Stimulated activated effector memory CD8-positive, alpha-beta T cell treated with anti-CD3 and anti-CD28 coated beads, Interleukin-12 subunit alpha, Interleukin-12 subunit beta, amount 100 ng/mL, for 72 hours (primary cell): ENCODE data around the gene SEMA6A.
A peak's percentile ranks its signal among the peaks of the same experiment; 100 is the strongest.

Source experiments
- ATAC-seq: fragments of 150-1000 bp; cut with Tn5 transposase; 2 replicates; pipeline ENCODE4 v1.10.0; 2021
- DNase-seq, 2 donors: peaks; one replicate each; pipeline ENCODE4 v3.0.0; 2021 to 2022; ENCODE audit warnings: low spot score in 2 of 2
- H3K27ac Mint-ChIP-seq: one replicate; pipeline ENCODE4 v1.8.0; 2022; ENCODE audit warnings: mild to moderate bottlenecking, mixed read lengths
- H3K36me3 Mint-ChIP-seq: one replicate; pipeline ENCODE4 v1.8.0; 2022; ENCODE audit warnings: mild to moderate bottlenecking, mixed read lengths
- H3K4me1 Mint-ChIP-seq: one replicate; pipeline ENCODE4 v1.8.0; 2022; ENCODE audit warnings: mixed read lengths
- H3K4me3 Mint-ChIP-seq: one replicate; pipeline ENCODE4 v1.8.0; 2022; ENCODE audit warnings: mild to moderate bottlenecking, mixed read lengths
- H3K9me3 Mint-ChIP-seq: one replicate; pipeline ENCODE4 v1.8.0; 2022; ENCODE audit warnings: mixed read lengths

Gene SEMA6A

GRCh38 chr5:116574367-116575325, at the start of gene SEMA6A:
Gene SEMA6A (minus strand): TSS chr5:116574823. CDS start chr5:116504944, 69,879 bp downstream.
- DNase-seq (peak; percentile 25 to 77), ATAC-seq (peak; percentile 71)
- no peak within 1 kb of the TSS for H3K27ac Mint-ChIP-seq
- H3K36me3 Mint-ChIP-seq = no peaks in the 10 kb centered on the region
- H3K9me3 Mint-ChIP-seq = no peaks in the 10 kb centered on the region
- H3K4me1 Mint-ChIP-seq = peaks cover 29% of the 10 kb centered on the region
- peak within 1 kb of the TSS; percentile 59 for H3K4me3 Mint-ChIP-seq

GRCh38 chr5:116622375-116623050, 47.9 kb upstream of the SEMA6A start:
- Mint-ChIP-seq H3K36me3 (no peaks in the 10 kb centered on the region), H3K4me1 (no peaks in the 10 kb centered on the region), H3K27ac (no peak overlapping the region), H3K9me3 (peaks cover 3% of the 10 kb centered on the region), H3K4me3 (no peak overlapping the region)
- DNase-seq (no peak), ATAC-seq (no peak)

DNA sequence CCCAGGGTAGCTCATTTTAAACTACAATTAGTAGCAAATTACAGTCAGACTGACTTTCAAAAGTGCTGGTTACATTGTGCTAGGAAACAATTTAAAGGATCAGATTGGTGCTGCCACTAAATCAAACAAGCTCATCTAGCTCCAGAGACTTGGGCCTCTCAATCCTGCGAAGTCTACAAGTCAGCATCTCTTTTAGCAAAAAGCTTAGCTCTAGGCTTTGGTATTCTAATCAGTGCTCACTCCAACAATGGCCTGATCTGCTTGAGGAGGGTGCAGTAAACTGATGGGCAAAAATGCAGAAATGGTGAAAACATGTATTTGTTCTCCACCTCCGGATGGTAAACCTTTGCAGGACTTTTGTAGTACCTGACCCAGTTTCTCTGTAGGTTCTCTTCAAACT, 47.0 kb upstream of the SEMA6A start:
- ATAC-seq = no peak
- no peak for DNase-seq
- H3K27ac Mint-ChIP-seq = no peak overlapping the region
- H3K9me3 Mint-ChIP-seq = peaks cover 3% of the 10 kb centered on the region
- no peaks in the 10 kb centered on the region for H3K4me1 Mint-ChIP-seq
- H3K4me3 Mint-ChIP-seq = no peak overlapping the region
- no peaks in the 10 kb centered on the region for H3K36me3 Mint-ChIP-seq

DNA sequence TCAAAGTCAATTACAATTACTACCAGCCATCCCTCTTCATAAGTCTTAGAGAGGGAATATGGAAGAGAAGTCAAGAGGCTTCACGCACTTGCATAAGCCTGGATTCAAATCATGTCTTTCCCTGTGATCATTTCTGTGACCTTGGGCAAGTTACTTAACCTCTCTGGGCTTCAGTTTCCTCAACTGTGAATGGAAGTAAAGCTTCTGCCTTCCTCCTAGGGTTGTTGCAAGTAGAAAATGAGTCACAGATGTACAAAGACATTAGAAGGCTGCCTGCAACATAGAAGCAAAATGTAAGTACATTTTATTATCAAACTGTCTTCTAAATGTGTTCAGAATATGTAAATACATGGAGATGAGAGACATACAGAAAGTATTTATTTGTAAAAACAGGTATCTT, 42.3 kb upstream of the SEMA6A start:
- DNase-seq (no peak), ATAC-seq (no peak)
- Mint-ChIP-seq H3K36me3 (no peaks in the 10 kb centered on the region), H3K4me1 (no peaks in the 10 kb centered on the region), H3K9me3 (peaks cover 3% of the 10 kb centered on the region), H3K27ac (no peak overlapping the region), H3K4me3 (no peak overlapping the region)

- no peak for ATAC-seq
- H3K4me1 Mint-ChIP-seq = no peaks in the 10 kb centered on the region
- no peaks in the 10 kb centered on the region for H3K36me3 Mint-ChIP-seq
- H3K27ac Mint-ChIP-seq = no peak overlapping the region
- no peaks in the 10 kb centered on the region for H3K9me3 Mint-ChIP-seq
- no peak overlapping the region for H3K4me3 Mint-ChIP-seq
- DNase-seq = no peak
These were observed 39.9 kb upstream of the SEMA6A start for GRCh38 chr5:116614603-116614920.

- H3K27ac Mint-ChIP-seq = no peak overlapping the region
- ATAC-seq = no peak
- no peaks in the 10 kb centered on the region for H3K4me1 Mint-ChIP-seq
- no peak for DNase-seq
- H3K36me3 Mint-ChIP-seq = no peaks in the 10 kb centered on the region
- no peak overlapping the region for H3K4me3 Mint-ChIP-seq
- H3K9me3 Mint-ChIP-seq = no peaks in the 10 kb centered on the region
These were observed 38.8 kb upstream of the SEMA6A start for GRCh38 chr5:116613445-116613844.

DNA sequence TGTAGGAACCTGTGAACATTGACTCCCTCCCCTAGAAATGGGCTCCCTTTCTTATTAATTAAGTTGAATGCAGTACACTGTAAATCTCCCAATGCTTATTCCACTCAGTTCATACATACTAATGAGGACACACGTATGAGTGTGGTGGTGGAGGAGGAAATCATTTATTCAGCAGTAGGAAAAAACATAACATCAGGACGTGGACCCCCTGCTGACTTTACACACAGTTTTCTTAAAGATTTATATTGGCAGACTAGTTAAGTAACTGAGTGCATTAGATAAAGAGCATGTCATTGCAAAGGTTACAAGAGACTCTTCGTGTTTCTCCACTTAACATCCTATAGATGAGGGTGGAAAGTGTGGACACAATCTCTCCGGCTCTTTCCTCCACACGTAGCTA, 37.8 kb upstream of the SEMA6A start:
- Mint-ChIP-seq H3K36me3 (no peaks in the 10 kb centered on the region), H3K9me3 (no peaks in the 10 kb centered on the region), H3K27ac (no peak overlapping the region), H3K4me1 (no peaks in the 10 kb centered on the region), H3K4me3 (no peak overlapping the region)
- ATAC-seq = no peak
- DNase-seq = no peak

DNA sequence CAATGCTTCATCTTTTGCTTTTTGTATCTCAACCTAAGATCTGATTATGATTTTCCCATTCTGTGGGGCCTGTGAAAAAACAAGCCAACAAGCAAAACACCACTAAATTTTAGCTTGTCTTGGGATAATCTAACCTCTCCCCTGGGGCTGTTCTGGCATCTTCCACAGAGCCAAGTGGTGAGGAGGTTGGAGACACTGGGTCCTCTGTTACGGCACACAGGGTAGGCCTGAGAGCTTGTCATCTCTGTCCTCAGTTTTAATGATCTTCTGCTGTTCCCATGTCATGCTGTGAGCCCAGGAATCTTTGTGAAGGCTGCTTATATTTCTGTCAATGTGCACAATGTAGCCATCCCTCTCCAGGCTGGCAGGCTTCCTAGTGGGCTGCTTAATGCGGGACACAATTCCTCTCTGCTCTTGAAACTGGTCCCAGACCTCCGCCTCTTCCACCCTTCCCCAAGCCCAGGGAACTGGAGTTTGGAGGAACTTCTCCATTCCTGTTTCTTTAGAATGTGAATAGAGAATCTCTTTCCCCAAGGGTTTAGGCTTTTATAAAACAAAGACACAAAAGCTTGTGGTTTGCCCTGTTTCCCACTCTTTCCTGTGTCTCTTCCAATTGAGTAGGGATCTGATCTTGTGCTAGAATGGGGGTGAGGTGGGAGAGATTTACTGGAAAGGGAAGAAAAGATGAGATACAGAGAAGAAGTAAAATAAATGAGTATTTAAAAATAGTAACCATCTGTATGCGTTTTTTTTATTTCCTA, 30.9 kb upstream of the SEMA6A start:
- no peak overlapping the region for H3K4me3 Mint-ChIP-seq
- DNase-seq (no peak), ATAC-seq (no peak)
- no peaks in the 10 kb centered on the region for H3K36me3 Mint-ChIP-seq
- H3K4me1 Mint-ChIP-seq = no peaks in the 10 kb centered on the region
- H3K9me3 Mint-ChIP-seq = no peaks in the 10 kb centered on the region
- no peak overlapping the region for H3K27ac Mint-ChIP-seq

- DNase-seq (no peak), ATAC-seq (no peak)
- Mint-ChIP-seq H3K36me3 (no peaks in the 10 kb centered on the region), H3K4me3 (no peak overlapping the region), H3K4me1 (no peaks in the 10 kb centered on the region), H3K9me3 (no peaks in the 10 kb centered on the region), H3K27ac (no peak overlapping the region)
These were observed 30.2 kb upstream of the SEMA6A start for GRCh38 chr5:116604805-116605204.

DNA sequence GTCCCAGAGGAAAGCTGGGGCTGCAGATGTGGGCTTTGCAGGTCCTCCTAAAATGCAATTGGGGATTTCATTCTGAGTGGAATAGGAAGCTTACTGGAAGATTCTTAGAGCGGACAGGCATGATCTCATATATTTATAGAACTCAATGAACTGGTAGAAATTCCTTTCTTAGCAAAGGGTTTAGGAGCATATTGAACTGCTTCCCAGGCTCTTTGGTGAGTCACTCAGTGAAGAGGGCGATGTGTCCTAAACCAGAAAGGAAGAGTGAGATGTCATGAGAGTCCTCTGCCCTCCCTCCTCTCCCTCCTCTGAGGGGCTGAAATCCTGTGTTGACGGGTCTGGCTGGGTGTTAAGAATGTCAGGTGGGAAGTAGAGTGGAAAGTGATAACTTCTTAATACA, 26.3 kb upstream of the SEMA6A start:
- Mint-ChIP-seq H3K4me1 (no peaks in the 10 kb centered on the region), H3K36me3 (no peaks in the 10 kb centered on the region), H3K27ac (no peak overlapping the region), H3K4me3 (no peak overlapping the region), H3K9me3 (no peaks in the 10 kb centered on the region)
- DNase-seq (no peak), ATAC-seq (no peak)

GRCh38 chr5:116598911-116599310, 24.3 kb upstream of the SEMA6A start:
- Mint-ChIP-seq H3K4me1 (no peaks in the 10 kb centered on the region), H3K4me3 (no peak overlapping the region), H3K9me3 (no peaks in the 10 kb centered on the region), H3K27ac (no peak overlapping the region), H3K36me3 (no peaks in the 10 kb centered on the region)
- ATAC-seq (no peak), DNase-seq (no peak)

- Mint-ChIP-seq H3K4me1 (no peaks in the 10 kb centered on the region), H3K9me3 (peaks cover 2% of the 10 kb centered on the region), H3K36me3 (no peaks in the 10 kb centered on the region), H3K4me3 (no peak overlapping the region), H3K27ac (no peak overlapping the region)
- DNase-seq (no peak), ATAC-seq (no peak)
These were observed 20.9 kb upstream of the SEMA6A start for GRCh38 chr5:116595498-116595897.

DNA sequence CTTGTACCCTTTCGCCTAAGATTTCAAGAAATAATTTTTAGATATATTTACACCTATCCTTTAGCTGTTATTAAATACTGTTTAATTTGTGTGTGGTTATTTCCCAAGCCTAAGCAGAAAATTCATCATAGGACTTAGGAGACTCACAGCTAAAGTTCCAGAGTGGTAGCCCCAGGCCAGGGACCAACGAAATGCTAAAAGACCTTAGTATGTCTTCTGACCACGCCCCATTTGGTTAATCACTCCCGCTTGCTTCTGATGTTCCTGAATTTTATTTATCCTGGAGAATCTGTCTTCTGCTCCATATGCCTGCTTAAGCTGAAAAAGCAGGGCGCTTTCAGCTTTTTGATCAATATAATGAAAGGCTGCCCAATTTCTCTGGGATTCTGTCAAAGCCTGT, 18.7 kb upstream of the SEMA6A start:
- no peak overlapping the region for H3K4me3 Mint-ChIP-seq
- H3K36me3 Mint-ChIP-seq = no peaks in the 10 kb centered on the region
- DNase-seq (no peak), ATAC-seq (no peak)
- H3K27ac Mint-ChIP-seq = no peak overlapping the region
- H3K9me3 Mint-ChIP-seq = peaks cover 2% of the 10 kb centered on the region
- no peaks in the 10 kb centered on the region for H3K4me1 Mint-ChIP-seq

DNA sequence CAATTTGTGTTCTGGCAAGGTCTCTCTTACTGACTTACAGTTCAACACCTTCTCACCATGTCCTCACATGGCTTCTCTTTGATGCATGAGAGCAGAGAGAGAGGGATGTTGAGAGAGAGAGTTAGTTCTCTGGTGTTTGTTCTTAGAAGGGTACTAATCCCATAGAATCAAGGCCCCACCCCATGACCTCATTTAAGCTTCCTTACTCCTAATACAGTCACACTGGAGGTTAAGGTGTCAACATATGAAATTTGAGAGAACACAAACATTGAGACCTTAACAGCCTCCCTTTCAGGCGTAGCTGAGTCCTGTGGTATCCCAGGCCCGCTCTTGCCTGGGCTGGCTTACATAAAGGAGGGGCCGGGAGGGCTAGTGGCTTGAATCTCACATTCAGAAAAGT, 10.6 kb upstream of the SEMA6A start:
- H3K27ac Mint-ChIP-seq = no peak overlapping the region
- no peak for DNase-seq
- no peaks in the 10 kb centered on the region for H3K36me3 Mint-ChIP-seq
- H3K4me3 Mint-ChIP-seq = no peak overlapping the region
- H3K9me3 Mint-ChIP-seq = peaks cover 5% of the 10 kb centered on the region
- ATAC-seq = no peak
- H3K4me1 Mint-ChIP-seq = no peaks in the 10 kb centered on the region

- H3K9me3 Mint-ChIP-seq = peaks cover 5% of the 10 kb centered on the region
- DNase-seq = no peak
- H3K36me3 Mint-ChIP-seq = no peaks in the 10 kb centered on the region
- no peak overlapping the region for H3K4me3 Mint-ChIP-seq
- no peak for ATAC-seq
- no peaks in the 10 kb centered on the region for H3K4me1 Mint-ChIP-seq
- no peak overlapping the region for H3K27ac Mint-ChIP-seq
These were observed 9.2 kb upstream of the SEMA6A start for GRCh38 chr5:116583862-116584222.
